Measurements from ENCODE around the gene MND1.

Gene MND1

DNA sequence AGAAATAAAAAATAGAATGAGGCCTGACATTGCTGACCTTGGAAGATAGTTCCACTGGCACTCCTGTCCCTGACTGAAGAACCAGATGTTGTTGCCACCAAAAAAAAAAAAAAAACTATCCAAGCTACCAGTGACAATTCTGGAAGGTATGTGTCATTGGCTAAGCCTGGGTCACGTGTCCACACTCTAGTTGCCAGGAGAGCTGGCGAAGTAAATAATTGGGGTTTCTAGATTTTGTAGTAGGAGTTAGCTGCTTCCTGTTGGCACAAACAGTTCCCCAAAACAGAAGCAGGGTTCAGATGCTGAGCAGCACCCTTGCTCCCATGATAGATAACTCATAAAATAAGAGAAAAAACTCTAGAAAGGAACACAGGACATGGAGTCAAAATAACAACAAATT, 20.5 kb downstream of the MND1 start:
- Histone ChIP-seq H3K36me3 (ENCODE audit: insufficient read depth, low read length) (no peaks in the 10 kb centered on the region; the same call in none of the 2 replicates), H3K9ac (ENCODE audit: low read depth, low read length) (no peak overlapping the region), H3K9me3 (ENCODE audit: control insufficient read depth, insufficient read depth, low read length) (no peaks in the 10 kb centered on the region)

DNA sequence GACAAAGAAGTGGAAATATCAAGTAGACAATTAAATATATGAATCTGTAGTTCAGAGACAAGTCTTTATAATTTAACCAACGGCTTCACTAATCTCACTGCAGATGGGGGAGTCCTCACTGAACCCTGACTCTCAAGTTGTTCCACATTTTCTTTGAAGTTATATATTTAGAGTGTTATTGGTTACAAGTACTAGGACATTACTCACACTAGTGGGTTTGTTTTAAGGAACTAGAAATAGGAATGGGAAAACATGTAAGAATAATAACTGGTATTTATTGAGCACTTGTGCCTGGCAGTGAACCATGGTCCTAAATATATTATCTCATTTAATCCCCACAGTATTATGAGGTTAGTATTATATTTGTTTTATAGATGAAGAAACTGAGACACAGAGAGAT, 22.0 kb downstream of the MND1 start:
- Histone ChIP-seq H3K9ac (ENCODE audit: low read depth, low read length) (no peak overlapping the region), H3K4me1 (ENCODE audit: insufficient read depth, low read length) (no peaks in the 10 kb centered on the region), H3K36me3 (ENCODE audit: insufficient read depth, low read length) (no peaks in the 10 kb centered on the region; the same call in none of the 2 replicates), H3K9me3 (ENCODE audit: control insufficient read depth, insufficient read depth, low read length) (no peaks in the 10 kb centered on the region)

More for the DNA sequence above, 20.5 kb downstream of the MND1 start:
- no peaks in the 10 kb centered on the region for H3K4me1 ChIP-seq (ENCODE audit: insufficient read depth, low read length)

DNA sequence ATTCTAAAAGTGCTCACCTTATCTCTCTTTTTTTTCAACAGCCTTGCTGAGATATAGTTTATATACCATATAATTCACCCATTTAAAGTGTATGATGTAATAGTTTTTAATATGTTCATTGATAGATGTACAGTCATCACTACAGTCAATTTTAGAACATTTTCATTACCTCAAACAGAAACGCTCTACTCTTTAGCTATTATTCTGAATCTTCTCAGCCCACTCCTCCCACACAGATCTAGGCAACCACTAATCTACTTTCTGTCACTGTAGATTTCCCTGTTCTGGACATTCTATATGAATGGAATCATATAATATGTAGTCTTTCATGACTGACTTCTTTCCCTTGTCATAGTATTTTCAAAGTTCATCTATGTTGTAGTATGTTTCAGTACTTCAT, 22.6 kb downstream of the MND1 start:
- Histone ChIP-seq H3K36me3 (ENCODE audit: insufficient read depth, low read length) (no peaks in the 10 kb centered on the region; the same call in none of the 2 replicates), H3K4me1 (ENCODE audit: insufficient read depth, low read length) (no peaks in the 10 kb centered on the region), H3K9ac (ENCODE audit: low read depth, low read length) (no peak overlapping the region), H3K9me3 (ENCODE audit: control insufficient read depth, insufficient read depth, low read length) (no peaks in the 10 kb centered on the region)

DNA sequence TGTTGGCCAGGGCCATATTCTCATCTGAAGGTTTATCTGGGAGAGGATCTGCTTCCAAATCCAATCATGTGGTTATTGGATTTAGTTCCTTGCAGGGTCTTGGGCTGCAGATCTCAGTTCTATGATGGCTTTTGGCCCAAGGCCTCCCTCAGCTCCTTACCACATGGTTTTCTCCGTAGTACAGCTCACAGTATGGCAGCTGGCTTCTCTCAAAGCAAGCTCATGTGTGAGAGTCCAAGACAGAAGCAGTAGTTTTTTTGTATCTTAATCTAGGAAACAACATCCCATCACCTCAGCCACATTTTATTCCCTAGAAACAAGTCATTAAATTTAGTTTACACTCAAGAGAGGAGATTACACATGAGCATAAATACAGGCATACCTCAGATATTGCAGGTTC, 24.5 kb downstream of the MND1 start:
- no peaks in the 10 kb centered on the region; the same call in 1 of the 2 replicates for H3K36me3 ChIP-seq (ENCODE audit: insufficient read depth, low read length)
- H3K4me1 ChIP-seq (ENCODE audit: insufficient read depth, low read length): no peaks in the 10 kb centered on the region
- no peaks in the 10 kb centered on the region; the same call in 1 of the 2 replicates for H3K9me3 ChIP-seq (ENCODE audit: control insufficient read depth, insufficient read depth, low read length)
- no peak overlapping the region for H3K9ac ChIP-seq (ENCODE audit: low read depth, low read length)

DNA sequence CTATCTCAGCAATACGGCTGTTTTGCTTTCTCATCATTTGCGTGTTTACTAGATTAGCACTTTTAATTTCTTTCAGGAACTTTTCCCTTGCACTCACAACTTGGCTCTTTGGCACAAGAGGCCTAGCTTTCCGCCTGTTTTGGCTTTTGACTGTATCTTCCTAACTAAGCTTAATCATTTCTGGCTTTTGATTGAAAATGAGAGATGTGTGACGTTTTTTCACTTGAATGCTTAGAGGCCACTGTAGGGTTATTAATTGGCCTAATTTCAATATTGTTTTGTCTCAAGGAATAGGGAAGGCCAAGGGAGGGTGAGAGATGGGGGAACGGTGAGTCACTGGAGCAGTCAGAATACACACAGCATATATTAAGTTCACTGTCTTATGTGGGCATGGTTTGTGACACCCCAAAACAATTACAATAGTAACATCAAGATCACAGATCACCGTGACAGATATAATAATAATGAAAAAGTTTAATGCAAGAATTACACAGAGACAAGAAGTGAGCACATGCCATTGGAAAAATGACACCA, 27.3 kb downstream of the MND1 start:
- Histone ChIP-seq H3K36me3 (ENCODE audit: insufficient read depth, low read length) (no peaks in the 10 kb centered on the region; the same call in 1 of the 2 replicates), H3K9me3 (ENCODE audit: control insufficient read depth, insufficient read depth, low read length) (no peaks in the 10 kb centered on the region; the same call in 1 of the 2 replicates), H3K4me1 (ENCODE audit: insufficient read depth, low read length) (no peaks in the 10 kb centered on the region), H3K9ac (ENCODE audit: low read depth, low read length) (no peak overlapping the region)

DNA sequence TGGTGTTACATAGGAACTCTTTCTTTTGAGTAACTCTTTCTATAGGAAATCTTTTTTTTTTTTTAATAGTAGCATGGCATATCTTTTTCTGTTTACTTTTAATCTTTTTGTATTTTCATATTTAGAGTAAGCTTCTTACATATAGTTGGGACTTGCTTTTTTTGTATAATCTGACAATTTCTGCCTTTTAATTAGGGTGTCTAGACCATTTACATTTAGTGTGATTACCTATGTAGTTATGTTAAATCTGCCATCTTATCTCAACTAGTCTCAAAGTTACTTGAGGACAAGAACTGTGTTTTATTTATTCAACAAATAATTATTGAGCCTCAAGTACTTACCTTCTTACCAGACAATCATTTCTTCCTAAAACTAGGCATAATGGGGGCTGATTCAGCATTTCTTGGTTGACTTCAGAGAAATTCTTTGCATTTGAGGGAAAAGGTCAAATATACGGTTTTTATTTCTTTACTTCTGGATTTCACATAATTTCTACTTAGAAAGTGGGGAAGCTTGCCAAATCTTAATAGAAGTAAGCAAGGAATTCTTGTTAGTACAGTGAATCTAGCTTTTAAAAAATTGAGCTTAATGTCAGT, 28.6 kb downstream of the MND1 start:
- Histone ChIP-seq H3K9ac (ENCODE audit: low read depth, low read length) (no peak overlapping the region), H3K9me3 (ENCODE audit: control insufficient read depth, insufficient read depth, low read length) (no peaks in the 10 kb centered on the region; the same call in 1 of the 2 replicates), H3K36me3 (ENCODE audit: insufficient read depth, low read length) (no peaks in the 10 kb centered on the region; the same call in 1 of the 2 replicates), H3K4me1 (ENCODE audit: insufficient read depth, low read length) (no peaks in the 10 kb centered on the region)

DNA sequence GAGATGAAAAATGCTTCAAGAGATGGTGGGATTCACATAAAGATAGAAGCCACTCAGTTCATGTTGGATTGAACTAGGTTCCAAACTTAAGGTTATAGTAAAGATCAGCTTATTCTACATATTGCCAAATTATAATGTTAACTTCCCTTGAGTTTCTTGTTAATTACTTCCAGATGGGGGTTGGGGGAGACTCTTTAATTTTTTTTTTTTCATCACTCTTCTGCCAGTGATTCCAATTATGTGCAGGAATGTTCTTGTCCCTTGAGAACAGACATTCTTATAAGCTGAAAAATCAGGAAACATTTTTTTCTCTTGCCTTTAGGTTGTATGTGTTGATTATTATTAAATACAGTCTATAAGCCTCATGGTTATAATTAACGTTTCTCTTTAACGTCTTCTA, 30.0 kb downstream of the MND1 start:
- no peak overlapping the region for H3K9ac ChIP-seq (ENCODE audit: low read depth, low read length)
- H3K9me3 ChIP-seq (ENCODE audit: control insufficient read depth, insufficient read depth, low read length): no peaks in the 10 kb centered on the region; the same call in 1 of the 2 replicates
- no peaks in the 10 kb centered on the region for H3K4me1 ChIP-seq (ENCODE audit: insufficient read depth, low read length)
- H3K36me3 ChIP-seq (ENCODE audit: insufficient read depth, low read length): no peaks in the 10 kb centered on the region; the same call in 1 of the 2 replicates

DNA sequence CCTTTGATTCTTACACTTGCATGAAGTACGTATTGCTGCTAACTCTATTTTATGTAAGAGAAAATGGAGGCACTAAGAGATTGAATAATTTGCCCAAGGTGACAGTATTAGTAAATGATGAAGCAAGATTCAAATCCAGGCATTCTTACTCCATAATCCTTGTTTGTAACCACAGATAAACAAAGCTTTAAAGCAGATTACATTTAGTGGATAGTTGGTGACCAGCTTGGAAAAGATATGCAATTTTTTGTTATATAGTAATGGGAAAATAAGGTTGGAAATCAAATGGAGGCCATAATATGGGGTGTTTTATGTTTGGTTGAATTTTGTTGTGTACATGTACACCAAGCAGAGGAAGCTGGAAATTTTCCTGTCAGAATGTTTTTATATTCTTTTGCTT, 30.8 kb downstream of the MND1 start:
- no peaks in the 10 kb centered on the region; the same call in 1 of the 2 replicates for H3K36me3 ChIP-seq (ENCODE audit: insufficient read depth, low read length)
- H3K4me1 ChIP-seq (ENCODE audit: insufficient read depth, low read length): no peaks in the 10 kb centered on the region
- H3K9ac ChIP-seq (ENCODE audit: low read depth, low read length): no peak overlapping the region
- no peaks in the 10 kb centered on the region; the same call in 1 of the 2 replicates for H3K9me3 ChIP-seq (ENCODE audit: control insufficient read depth, insufficient read depth, low read length)

DNA sequence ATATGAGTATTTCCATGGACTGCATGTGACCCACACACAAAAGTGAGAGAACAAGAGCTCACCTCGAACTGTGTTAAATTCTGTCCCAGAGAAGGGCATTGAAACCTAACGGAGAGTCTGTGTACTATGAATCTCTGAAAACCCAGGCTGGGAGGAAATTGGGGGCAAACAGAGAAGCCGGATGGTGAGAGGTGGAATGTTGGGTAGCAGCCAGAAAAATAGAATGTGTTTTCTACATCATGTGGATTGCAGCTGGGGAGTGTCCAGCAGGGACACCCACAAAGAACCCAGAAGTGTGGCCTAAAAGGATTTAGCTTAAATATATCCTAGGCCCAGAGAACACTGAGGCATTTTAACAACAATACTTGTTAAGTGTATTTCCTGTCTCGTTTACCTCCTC, 38.6 kb downstream of the MND1 start:
- Histone ChIP-seq H3K4me1 (ENCODE audit: insufficient read depth, low read length) (no peaks in the 10 kb centered on the region), H3K36me3 (ENCODE audit: insufficient read depth, low read length) (no peaks in the 10 kb centered on the region), H3K9me3 (ENCODE audit: control insufficient read depth, insufficient read depth, low read length) (no peaks in the 10 kb centered on the region), H3K9ac (ENCODE audit: low read depth, low read length) (no peak overlapping the region)

DNA sequence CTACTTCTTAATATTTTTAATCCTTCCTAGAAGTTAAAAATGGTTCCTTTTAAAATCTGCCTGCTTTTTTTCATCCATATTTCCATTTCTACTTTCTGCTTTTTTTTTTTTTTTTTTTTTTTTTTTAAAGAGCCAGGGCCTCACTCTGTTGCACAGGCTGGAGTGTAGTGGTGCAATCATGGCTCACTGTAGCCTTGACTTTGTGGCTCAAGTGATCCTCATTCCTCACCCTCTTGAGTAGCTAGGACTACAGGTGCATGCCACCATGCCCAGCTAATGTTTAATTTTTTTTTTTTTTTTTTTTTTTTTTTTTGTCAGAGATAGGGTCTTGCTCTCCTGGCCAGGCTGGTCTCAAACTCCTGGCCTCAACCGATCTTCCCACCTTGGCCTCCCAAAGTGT, 39.7 kb downstream of the MND1 start:
- no peaks in the 10 kb centered on the region for H3K4me1 ChIP-seq (ENCODE audit: insufficient read depth, low read length)
- no peak overlapping the region for H3K9ac ChIP-seq (ENCODE audit: low read depth, low read length)
- H3K9me3 ChIP-seq (ENCODE audit: control insufficient read depth, insufficient read depth, low read length): no peaks in the 10 kb centered on the region
- no peaks in the 10 kb centered on the region for H3K36me3 ChIP-seq (ENCODE audit: insufficient read depth, low read length)

DNA sequence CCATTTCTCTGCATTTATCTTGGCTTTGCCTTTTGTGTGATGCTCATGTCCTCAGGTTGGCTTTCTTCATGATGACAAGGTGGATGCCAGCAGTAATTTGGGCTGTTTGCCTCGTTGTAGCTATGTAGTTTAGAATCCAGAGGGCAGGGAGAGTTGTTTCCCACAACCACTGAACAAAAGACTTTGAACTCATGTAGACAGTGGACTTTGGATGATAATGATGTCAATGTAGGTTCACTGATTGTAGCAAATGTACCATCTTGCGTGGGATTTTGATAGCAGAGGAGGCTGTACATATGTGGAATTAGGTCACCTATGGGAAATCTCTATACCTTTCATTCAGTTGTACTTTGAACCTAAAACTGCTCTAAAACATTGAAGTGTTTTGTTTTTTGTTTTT, 41.3 kb downstream of the MND1 start:
- H3K36me3 ChIP-seq (ENCODE audit: insufficient read depth, low read length): no peaks in the 10 kb centered on the region
- H3K4me1 ChIP-seq (ENCODE audit: insufficient read depth, low read length): no peaks in the 10 kb centered on the region
- no peak overlapping the region for H3K9ac ChIP-seq (ENCODE audit: low read depth, low read length)
- H3K9me3 ChIP-seq (ENCODE audit: control insufficient read depth, insufficient read depth, low read length): no peaks in the 10 kb centered on the region

DNA sequence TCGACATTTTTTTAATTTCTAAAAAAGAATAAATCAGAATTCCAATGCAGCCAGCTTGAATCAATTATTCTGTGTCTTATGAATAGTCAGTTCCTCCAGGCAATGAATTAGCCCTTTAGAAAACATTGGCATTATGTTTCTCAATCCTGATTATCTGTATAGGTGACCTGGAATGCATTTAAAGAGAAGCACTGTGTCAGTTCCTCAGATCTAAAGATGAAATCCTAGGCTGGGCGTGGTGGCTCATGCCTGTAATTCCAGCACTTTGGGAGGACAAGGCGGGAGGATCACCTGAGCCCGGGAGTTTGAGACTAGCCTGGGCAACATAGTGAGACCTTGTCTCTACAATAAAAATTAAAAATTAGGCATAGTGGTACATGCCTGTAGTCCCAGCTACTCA, 43.5 kb downstream of the MND1 start:
- no peaks in the 10 kb centered on the region for H3K9me3 ChIP-seq (ENCODE audit: control insufficient read depth, insufficient read depth, low read length)
- H3K9ac ChIP-seq (ENCODE audit: low read depth, low read length): no peak overlapping the region
- no peaks in the 10 kb centered on the region for H3K36me3 ChIP-seq (ENCODE audit: insufficient read depth, low read length)
- no peaks in the 10 kb centered on the region for H3K4me1 ChIP-seq (ENCODE audit: insufficient read depth, low read length)

DNA sequence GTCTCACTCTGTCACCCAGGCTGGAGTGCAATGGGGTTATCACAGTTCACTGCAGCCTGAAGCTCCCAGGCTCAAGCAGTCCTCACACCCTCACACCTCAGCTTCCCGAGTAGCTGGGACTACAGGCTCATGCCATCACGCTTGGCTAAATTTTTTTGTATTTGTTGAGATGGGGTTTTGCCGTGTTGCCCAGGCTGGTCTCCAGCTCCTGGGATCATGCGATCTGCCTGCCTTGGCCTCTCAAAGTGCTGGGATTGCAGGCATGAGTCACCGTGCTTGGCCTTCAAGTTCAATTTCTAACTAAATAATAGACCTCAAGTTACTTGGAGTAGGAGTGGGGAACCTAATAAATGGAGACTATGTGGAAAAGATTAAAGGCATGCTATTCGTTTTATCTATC, 48.9 kb downstream of the MND1 start:
- no peaks in the 10 kb centered on the region for H3K4me1 ChIP-seq (ENCODE audit: insufficient read depth, low read length)
- H3K9me3 ChIP-seq (ENCODE audit: control insufficient read depth, insufficient read depth, low read length): no peaks in the 10 kb centered on the region
- H3K36me3 ChIP-seq (ENCODE audit: insufficient read depth, low read length): no peaks in the 10 kb centered on the region
- H3K9ac ChIP-seq (ENCODE audit: low read depth, low read length): no peak overlapping the region

DNA sequence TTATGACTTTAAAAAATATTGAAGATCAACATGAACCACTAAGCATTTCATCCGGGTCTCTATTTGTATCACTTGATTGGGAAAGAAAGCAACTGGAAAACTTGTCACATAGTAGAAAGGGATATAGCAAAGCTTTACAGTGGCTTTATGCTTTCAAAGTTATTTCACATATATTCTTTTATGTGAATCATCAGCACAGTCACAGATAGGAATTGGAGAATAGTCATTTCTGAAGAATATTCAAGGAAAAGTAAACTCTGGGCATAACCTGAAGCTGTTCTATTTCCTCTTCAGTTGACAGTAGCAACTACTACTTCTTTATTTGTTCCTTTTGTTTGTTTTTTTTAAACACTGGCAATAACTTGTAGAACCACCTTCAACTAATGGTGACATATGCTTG, 50.5 kb downstream of the MND1 start:
- Histone ChIP-seq H3K36me3 (ENCODE audit: insufficient read depth, low read length) (no peaks in the 10 kb centered on the region; the same call in 1 of the 2 replicates), H3K9me3 (ENCODE audit: control insufficient read depth, insufficient read depth, low read length) (no peaks in the 10 kb centered on the region), H3K4me1 (ENCODE audit: insufficient read depth, low read length) (no peaks in the 10 kb centered on the region), H3K9ac (ENCODE audit: low read depth, low read length) (no peak overlapping the region)

DNA sequence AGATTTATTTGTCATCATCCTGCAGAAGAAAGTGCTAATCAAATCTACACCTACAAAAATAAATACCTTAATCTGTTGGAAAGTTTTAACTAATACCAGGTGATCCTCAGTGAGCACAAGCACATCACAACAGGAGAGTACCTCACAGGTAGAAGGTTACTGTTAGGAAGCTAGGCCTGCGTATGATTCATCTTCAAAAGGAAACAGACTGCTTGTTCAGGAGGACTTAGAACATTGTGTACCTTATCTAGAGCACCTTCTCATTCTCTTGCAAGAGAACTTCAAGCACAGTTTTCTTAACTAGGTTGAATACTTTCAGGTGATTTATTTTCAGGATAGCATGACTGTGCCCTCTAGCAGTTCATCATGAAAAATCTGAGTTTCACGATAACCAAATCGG, 54.2 kb downstream of the MND1 start:
- Histone ChIP-seq H3K9me3 (ENCODE audit: control insufficient read depth, insufficient read depth, low read length) (no peaks in the 10 kb centered on the region), H3K4me1 (ENCODE audit: insufficient read depth, low read length) (no peaks in the 10 kb centered on the region), H3K36me3 (ENCODE audit: insufficient read depth, low read length) (no peaks in the 10 kb centered on the region; the same call in 1 of the 2 replicates), H3K9ac (ENCODE audit: low read depth, low read length) (no peak overlapping the region)

Data from ES-I3 (cell line).